Gastrocnemius medialis (tissue), 4 donors: ENCODE data around the gene PIK3CA. TPM values are rescaled to one million over a fixed set of nuclear protein-coding genes. Genes with fewer than 3 reads are reported as not detected.
"Not testable (repeated sequence)": the region's sequence is repeated elsewhere in the genome, so short reads cannot be mapped to it uniquely, and the experiment has no call there.

Experiments
- ATAC-seq, 2 donors: fragments of 150-250 bp; one replicate each; pipeline ENCODE4 v1.9.1; 2016
- DNase-seq, 2 donors: peaks; one replicate each; pipeline ENCODE4 v3.0.0-alpha.2; 2019
- H3K27ac ChIP-seq, 4 donors: fragments of 200-600 bp; sonication (generic); 1 replicate in 1 of 4; 2 replicates in 3 of 4; pipeline ENCODE4 v1.5.1; 2016 to 2018; ENCODE audit warnings: mild to moderate bottlenecking in 2 of 4, moderate library complexity in 1 of 4
- H3K27me3 ChIP-seq, 3 donors: fragments of 200-600 bp; sonication (generic) in 2 of 3; 1 replicate in 1 of 3; 2 replicates in 2 of 3; pipeline versions ENCODE4 v1.5.1 to v1.6.0; 2016 to 2019; ENCODE audit warnings: mild to moderate bottlenecking in 1 of 3, moderate library complexity in 1 of 3
- H3K36me3 ChIP-seq, 2 donors: fragments of 200-600 bp; sonication (generic) in 1 of 2; one replicate each; pipeline ENCODE4 v1.5.1; 2017 to 2018
- H3K4me1 ChIP-seq, 2 donors: fragments of 200-600 bp; sonication (generic) in 1 of 2; one replicate each; pipeline ENCODE4 v1.5.1; 2016 to 2017; ENCODE audit warnings: mild to moderate bottlenecking in 2 of 2
- H3K4me3 ChIP-seq, 4 donors: fragments of 200-600 bp; sonication (generic) in 3 of 4; 1 replicate in 1 of 4; 2 replicates in 3 of 4; pipeline ENCODE4 v1.5.1; 2016 to 2019; ENCODE audit warnings: mild to moderate bottlenecking in 2 of 4
- H3K9me3 ChIP-seq, 3 donors: fragments of 200-600 bp; sonication (generic) in 2 of 3; 1 replicate in 1 of 3; 2 replicates in 2 of 3; pipeline ENCODE4 v1.5.1; 2016 to 2019
- CTCF ChIP-seq, 5 experiments: fragments of 450-650 bp in 3 of 5; fragments of 200-600 bp in 2 of 5; sonication (generic) in 2 of 5; IDR thresholded peaks in 4 of 5; conservative IDR thresholded peaks in 1 of 5; 1 replicate in 4 of 5; 2 replicates in 1 of 5; pipeline ENCODE4 v1.5.1; 2016 to 2019; ENCODE audit warnings: antibody characterized with exemption in 5 of 5, mild to moderate bottlenecking in 3 of 5, moderate library complexity in 3 of 5
- POLR2A ChIP-seq, 2 donors: fragments of 450-650 bp; IDR thresholded peaks; one replicate each; pipeline ENCODE4 v1.6.1; 2017; ENCODE audit warnings: antibody characterized with exemption in 2 of 2, mild to moderate bottlenecking in 2 of 2, moderate library complexity in 2 of 2
- in situ Hi-C, 4 donors: fragments of 200-750 bp; cut with MboI; loops; one replicate each; pipeline versions ENCODE4 v1.15.0 to v1.8.0; 2017; ENCODE audit warnings: low sequenced_read_pairs in 4 of 4
- intact Hi-C: fragments of 100-400 bp; cut with DNase I; formaldehyde crosslinking; loops from one replicate; pipeline ENCODE4 v1.15.1; 2023; ENCODE audit warnings: low total_unique reads
- total RNA-seq, 4 donors: library from RNA; depleted of rRNA; stranded (reverse); fragments of >200 nt; gene quantifications; one replicate each; pipeline versions ENCODE4 v1.1.0 to v1.2.3, GENCODE V29; 2016

Gene PIK3CA
- total RNA-seq, 4 donors from 2014 or later = 16.0 to 29.4 (median 23.1) TPM

GRCh38 chr3:179196700-179197099 is 48.5 kb downstream of the PIK3CA start:
- Histone ChIP-seq H3K27me3 (no peaks in the 10 kb centered on the region), H3K4me3 (no peak overlapping the region), H3K36me3 (peaks cover 0 to 17% of the 10 kb centered on the region in 2 donors), H3K4me1 (peaks cover 22% of the 10 kb centered on the region in 2 donors), H3K9me3 (no peaks in the 10 kb centered on the region), H3K27ac (no peak overlapping the region)
- no peak for DNase-seq
- in situ Hi-C loops (no loop called here), intact Hi-C loops (no loop called here)
- TF ChIP-seq POLR2A (IDR thresholded peaks at IDR 0.05) = no peak
- no peak for TF ChIP-seq CTCF (IDR thresholded peaks at IDR 0.05 in 4 of 5, conservative IDR thresholded peaks at IDR 0.05 in 1 of 5)
- ATAC-seq = no peak

GRCh38 chr3:179200790-179201189 is 52.6 kb downstream of the PIK3CA start:
- no peaks in the 10 kb centered on the region for H3K9me3 ChIP-seq
- no peaks in the 10 kb centered on the region for H3K27me3 ChIP-seq
- in situ Hi-C loops (no loop called here), intact Hi-C loops (no loop called here)
- peaks cover 8 to 9% of the 10 kb centered on the region in 2 donors for H3K4me1 ChIP-seq
- DNase-seq = no peak
- H3K4me3 ChIP-seq = no peak overlapping the region
- TF ChIP-seq CTCF (IDR thresholded peaks at IDR 0.05 in 4 of 5, conservative IDR thresholded peaks at IDR 0.05 in 1 of 5) = no peak
- TF ChIP-seq POLR2A (IDR thresholded peaks at IDR 0.05) = no peak
- no peak overlapping the region for H3K27ac ChIP-seq
- ATAC-seq = no peak
- H3K36me3 ChIP-seq = peaks cover 0 to 37% of the 10 kb centered on the region in 2 donors

- in situ Hi-C loops, intact Hi-C loops, H3K27me3 ChIP-seq: not testable (repeated sequence)
Observed at GRCh38 chr3:179215550-179215949, 67.4 kb downstream of the PIK3CA start.

GRCh38 chr3:179218213-179218612 is 70.1 kb downstream of the PIK3CA start:
- intact Hi-C loops, in situ Hi-C loops, H3K4me1 ChIP-seq, H3K9me3 ChIP-seq, H3K36me3 ChIP-seq, H3K27me3 ChIP-seq, DNase-seq, H3K4me3 ChIP-seq, H3K27ac ChIP-seq, ATAC-seq: not testable (repeated sequence)

More at GRCh38 chr3:179215550-179215949, 67.4 kb downstream of the PIK3CA start:
- peaks cover 0 to 18% of the 10 kb centered on the region in 2 donors for H3K36me3 ChIP-seq
- DNase-seq, ATAC-seq, H3K4me3 ChIP-seq, H3K9me3 ChIP-seq, H3K4me1 ChIP-seq, H3K27ac ChIP-seq: not testable (repeated sequence)

- Histone ChIP-seq H3K9me3 (no peaks in the 10 kb centered on the region), H3K4me1 (peaks cover 0 to 4% of the 10 kb centered on the region in 2 donors), H3K36me3 (peaks cover 0 to 21% of the 10 kb centered on the region in 2 donors), H3K4me3 (no peak overlapping the region), H3K27me3 (no peaks in the 10 kb centered on the region), H3K27ac (no peak overlapping the region)
- no peak for TF ChIP-seq CTCF (IDR thresholded peaks at IDR 0.05 in 4 of 5, conservative IDR thresholded peaks at IDR 0.05 in 1 of 5)
- no peak for TF ChIP-seq POLR2A (IDR thresholded peaks at IDR 0.05)
- in situ Hi-C loops (no loop called here), intact Hi-C loops (no loop called here)
- DNase-seq (no peak), ATAC-seq (no peak)
Observed at GRCh38 chr3:179223548-179223947, 75.4 kb downstream of the PIK3CA start.

GRCh38 chr3:179224584-179224983 is 76.4 kb downstream of the PIK3CA start:
- TF ChIP-seq CTCF (IDR thresholded peaks at IDR 0.05 in 4 of 5, conservative IDR thresholded peaks at IDR 0.05 in 1 of 5) = no peak
- no peak for TF ChIP-seq POLR2A (IDR thresholded peaks at IDR 0.05)
- no peak for DNase-seq
- intact Hi-C loops = no loop called here
- in situ Hi-C loops = no loop called here
- no peak for ATAC-seq
- Histone ChIP-seq H3K4me3 (no peak overlapping the region), H3K9me3 (no peaks in the 10 kb centered on the region), H3K36me3 (peaks cover 0 to 25% of the 10 kb centered on the region in 2 donors), H3K27ac (no peak overlapping the region), H3K4me1 (peaks cover 0 to 4% of the 10 kb centered on the region in 2 donors), H3K27me3 (no peaks in the 10 kb centered on the region)
